Hepatic stellate cell (primary cell): ENCODE data around the gene KIF26B.
"Not testable (repeated sequence)": the region's sequence is repeated elsewhere in the genome, so short reads cannot be mapped to it uniquely, and the experiment has no call there.

Source experiments
- DNase-seq: peaks from one replicate; pipeline ENCODE4 v3.0.0; 2011; ENCODE audit warnings: low spot score

Gene KIF26B

GRCh38 chr1:245651093-245651492 is 496.3 kb downstream of the KIF26B start:
- DNase-seq = no peak

GRCh38 chr1:245652116-245652515 is 497.3 kb downstream of the KIF26B start:
- DNase-seq = no peak

DNA sequence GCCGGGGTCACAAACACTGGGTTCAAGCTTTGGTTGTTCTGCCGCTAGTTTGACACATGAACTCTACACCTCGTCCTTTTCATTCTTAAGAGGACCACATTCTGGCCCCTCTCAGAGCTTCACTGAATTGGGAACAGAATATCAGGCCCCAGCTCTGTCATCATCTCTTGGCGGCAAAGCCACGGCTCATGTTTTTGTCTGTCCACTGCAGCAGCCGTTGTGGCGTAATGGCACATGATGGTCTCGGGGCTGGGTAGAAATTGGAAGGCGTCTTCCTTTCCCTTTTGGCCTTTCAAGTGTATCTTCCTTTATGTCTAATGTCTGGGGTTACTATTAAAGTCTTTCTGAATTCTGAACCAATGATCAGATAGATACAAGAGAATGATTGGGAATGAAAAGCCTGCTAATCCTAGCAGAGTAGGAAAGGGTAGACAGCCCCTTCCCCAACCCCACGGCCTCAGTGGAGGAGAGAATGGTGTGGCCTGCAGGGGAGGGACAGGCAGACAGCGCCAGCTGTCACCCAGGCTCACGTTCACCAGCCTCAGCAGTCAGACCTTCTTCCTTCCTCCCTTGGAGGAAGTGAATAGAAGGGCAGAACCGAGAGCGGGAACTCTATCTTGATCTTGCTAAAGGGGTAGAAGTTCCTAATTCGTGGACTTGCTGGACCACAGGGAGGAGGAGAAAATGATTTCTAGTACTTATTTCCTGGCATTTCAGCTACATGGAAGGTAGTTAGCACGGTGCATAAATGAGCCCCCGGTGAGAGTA is 498.1 kb downstream of the KIF26B start:
- DNase-seq = no peak

DNA sequence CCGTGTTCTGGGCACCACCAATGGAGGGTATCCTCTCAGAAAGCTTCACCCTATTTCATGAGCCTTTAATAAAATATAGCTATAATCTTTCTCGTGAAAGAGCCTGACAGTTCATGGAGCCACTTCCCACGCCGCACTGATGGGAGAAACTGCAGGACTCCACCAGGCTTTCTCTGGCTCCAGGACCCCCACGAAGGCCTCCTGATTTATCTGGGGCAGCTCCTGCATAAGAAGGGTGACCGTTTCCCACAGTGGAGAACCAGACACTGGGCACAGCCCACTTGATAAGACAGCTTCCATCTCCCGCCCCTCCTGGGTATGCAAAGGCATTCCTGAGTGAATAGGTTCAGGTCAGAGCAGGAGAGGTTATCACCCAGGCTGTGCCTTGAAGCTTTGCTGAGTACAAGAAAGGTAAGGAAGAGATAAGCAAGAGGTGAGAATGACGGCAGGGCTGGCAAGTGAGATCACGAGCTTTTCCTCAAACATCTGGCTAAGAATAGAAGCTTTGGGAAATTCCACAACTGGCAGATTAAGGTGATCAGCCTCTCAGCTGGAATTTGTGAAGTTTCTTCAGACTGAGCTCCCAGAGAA is 499.8 kb downstream of the KIF26B start:
- DNase-seq = no peak

DNA sequence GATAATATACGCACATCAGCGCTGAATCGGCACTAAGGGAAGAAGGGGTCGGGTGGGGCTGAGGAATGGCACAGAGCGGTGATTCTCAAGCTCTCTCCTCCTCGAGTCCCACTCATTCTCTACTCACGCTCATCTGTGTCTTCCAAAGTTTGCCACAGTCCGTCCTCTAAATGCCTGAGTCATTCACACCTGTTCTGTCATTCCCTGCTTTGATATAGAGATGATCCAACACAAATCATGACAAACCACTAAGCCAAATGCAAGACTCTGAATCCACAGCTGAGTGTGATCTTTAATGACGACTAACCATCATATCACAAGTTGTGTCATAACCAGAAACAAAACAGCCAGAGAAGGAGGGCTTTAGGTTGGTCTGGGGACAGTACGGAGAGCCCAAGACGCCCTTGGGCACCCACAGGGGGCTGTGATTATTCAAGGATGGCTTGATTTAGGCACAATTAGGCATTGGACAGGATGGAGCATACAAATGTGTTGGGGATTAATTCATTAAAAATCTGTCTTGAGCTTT is 501.5 kb downstream of the KIF26B start:
- no peak for DNase-seq

- DNase-seq = no peak
Observed at GRCh38 chr1:245657371-245657770, 502.6 kb downstream of the KIF26B start.

DNA sequence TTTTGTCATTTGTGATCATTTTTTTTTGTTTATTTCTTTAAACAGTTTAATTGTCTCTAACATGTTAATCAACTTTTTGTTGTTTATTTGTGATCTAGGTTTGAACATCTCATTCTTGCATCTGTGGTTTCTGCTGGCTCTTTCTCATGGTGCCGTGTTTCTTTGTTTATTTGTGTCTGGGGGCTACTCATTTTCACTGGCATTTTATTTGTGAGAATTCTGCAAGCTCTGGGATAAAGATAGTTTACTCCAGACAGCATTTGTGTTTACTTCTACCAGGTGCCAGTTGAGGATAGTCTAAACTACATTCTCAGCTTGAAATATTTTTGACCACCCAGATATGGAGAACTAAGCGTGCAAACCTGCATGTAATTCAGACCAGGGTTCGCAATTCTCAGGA is 508.6 kb downstream of the KIF26B start:
- DNase-seq = no peak

- no peak for DNase-seq
Observed at GRCh38 chr1:245663841-245664240, 509.1 kb downstream of the KIF26B start.

DNA sequence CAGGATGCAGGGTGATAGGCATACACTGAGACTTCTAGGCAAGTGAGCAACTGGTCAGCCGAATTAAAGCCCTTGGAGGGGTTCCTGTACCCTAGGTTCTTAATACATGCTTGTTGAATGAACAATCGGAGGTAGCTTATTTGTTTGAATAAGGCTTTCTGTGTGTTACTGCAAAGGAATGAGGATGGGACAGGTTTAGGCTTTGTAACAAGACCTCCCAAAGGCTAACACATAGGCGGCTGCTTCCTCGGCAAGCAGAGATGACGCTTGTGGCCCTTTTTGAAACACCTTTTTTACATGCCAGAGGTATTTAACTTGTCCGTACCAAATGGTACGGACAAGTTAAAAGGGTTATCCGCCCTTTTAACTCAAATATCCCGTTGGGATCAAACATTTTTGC is 511.6 kb downstream of the KIF26B start:
- no peak for DNase-seq

GRCh38 chr1:245671349-245671748 is 516.6 kb downstream of the KIF26B start:
- no peak for DNase-seq

DNA sequence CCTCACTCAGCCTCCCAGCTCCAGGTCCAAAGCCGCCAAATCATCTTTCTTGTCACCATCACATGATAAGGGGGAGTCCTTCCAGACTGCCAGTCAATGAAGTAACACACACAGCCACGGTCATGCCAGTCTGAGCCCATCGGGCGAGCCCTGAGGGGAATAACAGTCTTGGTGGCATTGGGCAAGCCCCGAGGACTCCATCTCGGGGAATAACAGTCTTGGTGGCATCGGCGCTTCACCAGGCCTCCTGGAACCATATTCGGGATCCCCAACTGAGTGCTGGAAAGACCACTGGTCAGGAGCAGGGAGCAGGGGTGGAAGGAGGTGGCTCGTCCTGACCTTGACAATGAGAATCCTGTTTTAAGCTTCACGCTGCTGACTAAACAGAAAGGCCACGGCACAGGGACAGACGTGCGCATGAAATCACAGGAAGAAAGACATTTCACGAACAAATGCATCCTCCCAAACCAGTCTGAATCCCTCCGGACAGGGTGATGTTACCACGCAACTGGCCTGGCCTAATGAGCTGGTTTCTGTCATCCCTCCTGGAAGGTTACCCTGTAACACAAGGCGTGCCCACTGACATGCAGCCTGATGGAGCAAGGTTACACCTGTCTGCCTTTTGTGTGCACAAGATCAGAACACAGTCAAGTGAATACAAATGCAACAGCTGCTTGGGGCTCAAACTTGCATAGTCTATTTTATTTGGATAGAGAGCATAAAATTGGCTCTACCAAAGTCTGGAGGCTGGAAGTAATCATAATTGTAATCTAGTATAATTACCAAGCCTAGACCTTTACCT is 517.4 kb downstream of the KIF26B start:
- DNase-seq = no peak

DNA sequence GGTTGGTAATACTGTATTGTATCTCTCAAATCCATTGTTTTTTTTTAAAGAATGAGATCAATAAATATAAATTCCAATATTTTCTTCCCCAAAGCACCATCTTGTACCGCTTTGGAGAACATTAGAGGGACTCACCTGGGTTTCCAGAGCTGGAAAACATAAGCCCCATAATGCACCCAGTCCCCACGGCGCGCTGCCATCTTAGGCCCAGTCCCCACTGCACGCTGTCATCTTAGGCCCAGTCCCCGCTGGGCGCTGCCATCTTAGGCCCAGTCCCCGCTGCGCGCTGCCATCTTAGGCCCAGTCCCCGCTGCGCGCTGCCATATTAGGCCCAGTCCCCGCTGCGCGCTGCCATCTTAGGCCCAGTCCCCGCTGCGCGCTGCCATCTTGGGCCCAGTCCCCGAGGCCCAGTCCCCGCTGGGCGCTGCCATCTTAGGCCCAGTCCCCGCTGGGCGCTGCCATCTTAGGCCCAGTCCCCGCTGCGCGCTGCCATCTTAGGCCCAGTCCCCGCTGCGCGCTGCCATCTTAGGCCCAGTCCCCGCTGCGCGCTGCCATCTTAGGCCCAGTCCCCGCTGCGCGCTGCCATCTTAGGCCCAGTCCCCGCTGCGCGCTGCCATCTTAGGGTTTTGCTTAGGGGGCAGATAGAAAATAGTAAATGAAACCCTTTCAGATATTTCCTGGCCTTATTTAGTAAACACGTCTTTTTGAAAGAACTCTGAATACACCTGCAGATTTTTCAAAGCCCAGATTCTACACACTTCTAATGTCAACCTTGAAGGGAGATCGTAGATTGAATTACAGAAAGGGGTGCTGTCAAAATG is 518.3 kb downstream of the KIF26B start:
- not testable (repeated sequence) for DNase-seq

GRCh38 chr1:245673881-245674414 is 519.2 kb downstream of the KIF26B start:
- no peak for DNase-seq

DNA sequence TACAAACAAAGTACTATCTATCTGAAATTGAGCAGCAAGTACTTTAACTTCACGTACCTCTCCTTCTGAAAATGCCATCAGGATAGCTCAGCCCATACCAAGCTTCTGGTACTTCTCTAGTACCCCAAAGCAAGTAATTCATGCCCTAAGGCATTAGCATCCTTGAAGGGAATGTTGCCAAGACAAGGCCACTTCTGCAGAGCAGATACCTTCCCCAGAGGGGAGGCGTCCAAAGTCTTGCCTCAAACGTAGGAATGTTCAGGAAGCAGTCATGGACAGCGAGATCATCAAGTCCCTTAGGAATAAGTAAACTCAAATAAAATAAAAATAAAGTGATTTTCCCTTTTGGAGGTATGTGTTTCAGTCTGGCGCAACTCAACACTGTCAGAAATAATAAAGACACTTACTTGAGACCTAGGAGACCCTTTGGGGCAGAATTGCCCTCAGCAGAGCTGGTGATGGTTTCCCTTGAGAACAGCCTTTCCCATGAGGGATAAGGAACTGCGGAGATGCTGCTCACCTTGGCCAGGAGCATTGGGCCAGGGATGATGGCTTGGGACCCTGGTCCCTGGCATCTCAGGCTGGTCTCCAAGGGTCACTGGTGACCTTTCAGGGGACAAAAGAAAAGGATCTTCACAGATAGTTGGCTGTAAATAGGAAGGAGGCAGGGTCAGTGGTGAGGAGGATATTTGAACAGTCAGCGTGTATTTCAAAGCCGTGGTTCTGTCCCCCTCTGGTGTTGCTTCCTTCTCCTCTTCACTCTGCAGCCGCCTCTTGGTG is 522.9 kb downstream of the KIF26B start:
- DNase-seq = no peak

DNA sequence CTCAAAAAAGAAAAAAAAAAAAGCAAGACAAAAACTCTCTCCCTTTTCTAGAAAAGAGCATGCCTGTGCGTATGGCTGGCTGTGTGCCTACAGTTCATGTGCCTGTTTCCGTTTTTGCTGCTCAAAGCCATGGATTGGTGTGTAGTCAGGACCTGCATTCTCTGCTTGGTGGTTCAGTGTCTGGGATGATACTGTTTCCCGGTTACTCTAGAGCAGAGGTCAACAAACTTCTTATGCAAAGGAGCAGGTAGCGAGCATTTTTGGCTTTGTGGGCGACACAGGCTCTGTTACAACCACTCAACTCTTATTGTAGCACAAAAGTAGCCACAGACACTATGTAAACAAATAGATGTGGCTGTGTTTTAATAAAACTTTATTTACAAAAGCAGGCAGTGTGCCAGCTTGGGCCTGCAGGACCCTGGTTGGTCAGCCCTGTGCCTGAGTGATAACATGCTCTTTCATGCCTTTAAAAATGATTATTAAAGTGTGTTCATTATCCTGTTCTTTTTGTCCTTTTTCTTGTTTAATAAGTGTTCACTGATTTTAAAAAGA is 524.2 kb downstream of the KIF26B start:
- DNase-seq = no peak

DNA sequence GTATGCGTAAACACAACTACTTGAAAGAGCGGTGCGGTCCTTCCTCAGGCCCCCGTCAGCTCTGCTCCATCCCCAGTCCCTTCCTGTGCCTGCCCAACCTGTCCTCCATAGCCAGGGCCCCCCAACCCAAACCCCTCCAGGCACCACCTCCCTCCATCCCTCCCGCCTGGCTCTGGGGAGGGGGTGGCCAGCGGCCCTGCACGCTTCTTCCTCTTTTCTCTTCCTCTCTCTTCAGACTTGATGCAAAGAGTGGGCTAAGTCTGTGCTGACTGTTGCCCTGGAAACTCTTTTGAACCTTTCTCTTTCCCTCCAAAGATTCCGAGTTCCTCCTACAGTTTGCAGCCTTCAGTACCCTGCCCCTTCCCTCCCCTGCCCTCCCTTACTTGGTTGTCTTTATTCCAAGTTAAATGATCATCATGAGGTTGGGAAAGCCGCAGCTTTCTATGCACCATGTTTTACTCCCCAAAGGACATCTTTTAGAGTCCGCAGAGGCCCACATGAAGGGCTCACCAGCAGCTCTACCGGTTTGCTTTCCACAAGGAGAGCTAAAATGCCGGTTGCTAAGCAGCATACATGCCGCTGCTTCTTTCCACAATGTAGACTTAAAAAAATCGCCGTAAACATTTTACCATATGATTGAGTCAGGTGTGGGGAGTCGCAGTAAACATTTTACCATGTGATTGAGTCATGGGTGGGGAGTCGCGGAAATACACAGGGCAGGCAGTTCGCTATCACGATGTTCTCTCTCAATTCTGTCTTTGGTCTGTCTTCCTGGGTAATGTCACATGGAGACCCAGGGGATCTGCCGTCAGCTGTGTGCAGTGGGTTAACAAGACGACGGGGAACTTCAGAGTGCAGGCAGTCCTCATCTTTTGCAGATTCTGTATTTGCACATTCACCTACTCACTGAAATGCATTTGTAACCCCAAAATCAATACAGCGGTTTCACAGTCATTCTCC is 525.3 kb downstream of the KIF26B start:
- DNase-seq = no peak

DNA sequence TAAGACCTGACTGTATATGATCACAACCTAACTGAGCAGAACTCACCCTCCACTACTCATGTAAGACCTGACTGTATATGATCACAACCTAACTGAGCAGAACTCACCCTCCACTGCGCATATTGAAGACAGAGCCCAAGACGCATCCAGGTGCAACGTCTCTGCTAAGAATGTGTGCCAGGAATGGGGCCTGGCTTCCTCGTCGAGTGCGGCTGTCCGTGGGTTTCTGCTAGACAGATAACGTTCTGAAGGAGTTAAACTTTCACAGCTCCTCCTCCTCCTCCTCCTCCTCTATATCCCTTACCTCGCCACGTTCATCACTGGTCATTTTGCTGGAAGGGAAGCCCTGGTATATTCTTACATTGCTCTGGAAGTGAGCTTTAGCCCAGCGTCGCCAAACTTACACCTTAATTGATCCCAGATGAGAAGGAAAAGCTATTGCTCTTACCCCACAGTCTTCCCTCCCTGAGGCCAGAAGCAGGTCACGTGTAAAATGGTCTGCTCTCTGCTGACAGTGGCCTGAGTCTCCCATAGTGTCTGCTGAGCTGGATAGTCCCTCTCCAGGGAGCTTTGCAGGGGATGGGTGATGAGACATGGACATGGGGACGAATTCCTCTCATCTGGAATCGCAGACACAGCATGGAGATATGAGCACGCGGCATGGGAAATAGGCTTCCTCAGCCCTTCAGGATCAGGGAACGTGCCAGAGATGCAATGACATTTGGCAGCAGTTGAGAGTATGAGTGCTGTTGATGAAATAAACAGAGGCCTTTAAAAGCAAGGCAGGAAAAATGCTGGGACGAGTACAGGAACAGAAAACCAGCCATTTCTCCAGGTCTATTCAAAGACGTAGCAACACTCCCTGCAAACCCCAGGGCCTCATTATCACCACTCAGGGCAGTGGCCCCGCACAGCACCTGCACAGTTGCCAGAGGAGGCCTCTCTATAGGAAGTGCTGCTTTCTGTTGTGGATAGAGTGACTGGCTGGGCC is 528.1 kb downstream of the KIF26B start:
- DNase-seq = no peak

DNA sequence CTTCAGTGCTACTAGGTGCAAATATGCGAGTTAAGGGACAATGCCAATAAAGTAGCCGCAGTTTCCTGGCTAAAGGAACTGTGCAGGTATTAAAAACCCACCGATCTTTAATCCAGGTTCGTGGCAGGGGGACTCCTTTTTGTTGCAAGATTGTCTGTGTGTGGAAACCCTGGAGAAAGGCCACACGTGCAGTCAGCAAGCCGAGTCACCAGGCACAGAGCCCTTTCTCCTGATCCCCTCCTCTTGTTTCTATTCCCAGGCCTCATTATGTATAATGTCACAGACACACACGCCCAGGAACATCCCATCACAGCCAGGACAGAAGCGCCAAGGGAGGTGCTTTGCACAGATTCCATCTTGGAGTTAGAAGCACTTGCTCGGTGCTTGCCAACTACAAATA is 528.9 kb downstream of the KIF26B start:
- DNase-seq = no peak
